ENCODE results near the gene WDR86.

Gene WDR86

GRCh38 chr7:151406051-151406875 is 3.6 kb downstream of the WDR86 start:
- DNase-seq (ENCODE audit: low read depth) = no peak

GRCh38 chr7:151405588-151405987 is 4.2 kb downstream of the WDR86 start:
- no peak for DNase-seq (ENCODE audit: low read depth)

GRCh38 chr7:151405056-151405455 is 4.8 kb downstream of the WDR86 start:
- no peak for DNase-seq (ENCODE audit: low read depth)

GRCh38 chr7:151404216-151405011 is 5.4 kb downstream of the WDR86 start:
- DNase-seq (ENCODE audit: low read depth) = no peak

GRCh38 chr7:151403764-151404163 is 6.1 kb downstream of the WDR86 start:
- DNase-seq (ENCODE audit: low read depth) = no peak

- no peak for DNase-seq (ENCODE audit: low read depth)
Observed at GRCh38 chr7:151402029-151402835, 7.6 kb downstream of the WDR86 start.

- DNase-seq (ENCODE audit: low read depth) = no peak
Observed at GRCh38 chr7:151400626-151401315, 9.1 kb downstream of the WDR86 start.

- DNase-seq (ENCODE audit: low read depth) = no peak
Observed at GRCh38 chr7:151399906-151400305, 9.9 kb downstream of the WDR86 start.

GRCh38 chr7:151399305-151399601 is 10.6 kb downstream of the WDR86 start:
- DNase-seq (ENCODE audit: low read depth) = no peak

- no peak for DNase-seq (ENCODE audit: low read depth)
Observed at GRCh38 chr7:151398446-151399304, 11.2 kb downstream of the WDR86 start.

GRCh38 chr7:151397026-151397425 is 12.8 kb downstream of the WDR86 start:
- DNase-seq (ENCODE audit: low read depth) = no peak

GRCh38 chr7:151396328-151396970 is 13.4 kb downstream of the WDR86 start:
- DNase-seq (ENCODE audit: low read depth) = no peak

- DNase-seq (ENCODE audit: low read depth) = no peak
Observed at GRCh38 chr7:151395036-151395367, 14.8 kb downstream of the WDR86 start.

GRCh38 chr7:151394076-151395035 is 15.5 kb downstream of the WDR86 start:
- no peak for DNase-seq (ENCODE audit: low read depth)

- no peak for DNase-seq (ENCODE audit: low read depth)
Observed at GRCh38 chr7:151393031-151393977, 16.5 kb downstream of the WDR86 start.

GRCh38 chr7:151392426-151392825 is 17.4 kb downstream of the WDR86 start:
- no peak for DNase-seq (ENCODE audit: low read depth)

GRCh38 chr7:151392002-151392401 is 17.8 kb downstream of the WDR86 start:
- no peak for DNase-seq (ENCODE audit: low read depth)

- no peak for DNase-seq (ENCODE audit: low read depth)
Observed at GRCh38 chr7:151391358-151391730, 18.5 kb downstream of the WDR86 start.
